HepG2 (cell line): ENCODE data around the gene RBM43. TPM values are rescaled to one million over a fixed set of nuclear protein-coding genes. Genes with fewer than 3 reads are reported as not detected.
A peak's percentile ranks its signal among the peaks of the same experiment; 100 is the strongest.

Experiments
- ATAC-seq: fragments of 200-7000 bp; cut with Tn5 transposase; 3 replicates; pipeline ENCODE4 v1.9.1; 2020; ENCODE audit warnings: mild to moderate bottlenecking, moderate library complexity
- Bru-seq: library from RNA; stranded (reverse); fragments of 400-500 nt; gene quantifications from one replicate; lab custom pipeline; 2021; lab: Mats Ljungman, UMichigan
- BruChase-seq, 2 experiments: library from RNA; stranded (reverse); fragments of 400-500 nt; gene quantifications; one replicate each; lab custom pipeline; 2021; lab: Mats Ljungman, UMichigan
- BruUV-seq: library from RNA; stranded (reverse); fragments of 400-500 nt; replicated peaks from 2 replicates; lab custom pipeline; 2021; lab: Mats Ljungman, UMichigan
- CTCF ChIA-PET: fragments of 300-600 bp; formaldehyde crosslinking; extraction: SDS; loops from one replicate; lab custom pipeline; 2021; ENCODE audit warnings: low total read pairs, inconsistent platforms, low intra/inter-chr PET ratio; lab: Yijun Ruan, JAX
- POLR2A ChIA-PET: fragments of 350-600 bp; sonication (Branson Sonifier 250); formaldehyde crosslinking; loops from one replicate; lab custom pipeline; 2020; ENCODE audit warnings: antibody characterized with exemption, inconsistent platforms; lab: Yijun Ruan, JAX
- DNase-seq: peaks from one replicate; pipeline ENCODE4 v3.0.0-alpha.2; 2015; ENCODE audit warnings: low spot score
- FAIRE-seq: peaks from 3 replicates; lab custom pipeline; 2011; peaks lifted over from hg19 to GRCh38; lab: Jason Lieb, UNC
- H2AFZ ChIP-seq: one replicate; pipeline ENCODE4 v1.6.1; 2011; ENCODE audit warnings: low read length, inconsistent platforms
- H3K27ac ChIP-seq: fragments of 300-600 bp; 3 replicates; pipeline ENCODE4 v1.8.0; 2011; ENCODE audit warnings: mixed run types, mild to moderate bottlenecking, mixed read lengths, low read length, inconsistent platforms; ENCODE audit not compliant: insufficient read depth; ENCODE audit errors: extremely low read length
- H3K27me3 ChIP-seq, 2 experiments: fragments of 200-600 bp in 1 of 2; 2 replicates in 1 of 2; 3 replicates in 1 of 2; pipeline versions ENCODE4 v1.6.0 to v1.8.0; 2011; ENCODE audit warnings: low read length in 2 of 2, mild to moderate bottlenecking in 2 of 2, moderate library complexity in 2 of 2, inconsistent platforms in 1 of 2; ENCODE audit not compliant: insufficient read depth in 2 of 2, control insufficient read depth in 1 of 2
- H3K36me3 ChIP-seq, 2 experiments: fragments of 200-600 bp in 1 of 2; replicated peaks in 1 of 2; 2 replicates in 1 of 2; 3 replicates in 1 of 2; pipeline versions ENCODE4 v1.5.1 to v1.8.0; 2011; ENCODE audit warnings: low read length in 2 of 2, inconsistent platforms in 1 of 2; ENCODE audit not compliant: insufficient read depth in 2 of 2, control insufficient read depth in 1 of 2
- H3K4me1 ChIP-seq: 2 replicates; pipeline ENCODE4 v1.5.1; 2012; ENCODE audit warnings: low read length, inconsistent platforms; ENCODE audit not compliant: insufficient read depth
- H3K4me2 ChIP-seq: 2 replicates; pipeline ENCODE4 v1.6.0; 2011; ENCODE audit warnings: low read depth, low read length, inconsistent platforms
- H3K4me3 ChIP-seq, 3 experiments: fragments of 200-600 bp in 1 of 3; sonication (generic), shearing (Covaris generic) in 1 of 3; replicated peaks in 1 of 3; 2 replicates each; pipeline ENCODE4 v1.5.1; 2011 to 2016; ENCODE audit warnings: low read length in 3 of 3, inconsistent platforms in 2 of 3, low read depth in 2 of 3, mild to moderate bottlenecking in 2 of 3, control low read depth in 1 of 3, mixed read lengths in 1 of 3; ENCODE audit not compliant: insufficient read depth in 1 of 3
- H3K79me2 ChIP-seq: one replicate; pipeline ENCODE4 v1.6.1; 2011; ENCODE audit warnings: low read length, inconsistent platforms; ENCODE audit not compliant: insufficient read depth
- H3K9ac ChIP-seq: 2 replicates; pipeline ENCODE4 v1.6.0; 2011; ENCODE audit warnings: mild to moderate bottlenecking, low read depth, low read length, inconsistent platforms; ENCODE audit not compliant: insufficient read depth
- H3K9me3 ChIP-seq: 2 replicates; pipeline ENCODE4 v1.5.1; 2012; ENCODE audit warnings: mild to moderate bottlenecking, low read length
- H4K20me1 ChIP-seq: 2 replicates; pipeline ENCODE4 v1.6.0; 2011; ENCODE audit warnings: inconsistent platforms, mild to moderate bottlenecking, low read length, moderate library complexity; ENCODE audit not compliant: insufficient read depth
- GPBP1L1 ChIP-seq: sonication (generic); formaldehyde crosslinking; IDR thresholded peaks from 2 replicates; pipeline ENCODE4 v1.5.0; 2020; ENCODE audit warnings: mild to moderate bottlenecking, missing genetic modification reagents
- RCOR2 ChIP-seq: IDR thresholded peaks from 2 replicates; pipeline ENCODE4 v1.6.1; 2016; ENCODE audit warnings: missing biosample characterization, missing genetic modification reagents
- SPEN ChIP-seq: sonication (generic); formaldehyde crosslinking; IDR thresholded peaks from 2 replicates; pipeline ENCODE4 v1.5.1; 2020; ENCODE audit warnings: low read depth, mild to moderate bottlenecking, missing genetic modification reagents
- YY1 ChIP-seq: IDR thresholded peaks from 2 replicates; pipeline ENCODE4 v1.6.1; 2011; ENCODE audit warnings: low read length, low read depth, moderate library complexity, mild to moderate bottlenecking; ENCODE audit not compliant: insufficient read depth, insufficient replicate concordance
- ZFP36 ChIP-seq: fragments of 150-350 bp; IDR thresholded peaks from 2 replicates; pipeline ENCODE4 v1.6.1; 2018; ENCODE audit warnings: borderline replicate concordance, low read length, low read depth; ENCODE audit not compliant: partially characterized antibody
- ZFP41 ChIP-seq: sonication (generic); formaldehyde crosslinking; IDR thresholded peaks from 2 replicates; pipeline ENCODE4 v1.4.0; 2020; ENCODE audit warnings: mild to moderate bottlenecking, missing genetic modification reagents, borderline replicate concordance
- ZNF234 ChIP-seq: sonication (generic); formaldehyde crosslinking; conservative IDR thresholded peaks from 2 replicates; pipeline ENCODE4 v1.5.1; 2020; ENCODE audit warnings: mild to moderate bottlenecking, missing genetic modification reagents
- ZNF260 ChIP-seq: sonication (generic); formaldehyde crosslinking; IDR thresholded peaks from 2 replicates; pipeline ENCODE4 v1.4.0; 2020; ENCODE audit warnings: missing genetic modification reagents, low read depth, mild to moderate bottlenecking, borderline replicate concordance
- ZNF572 ChIP-seq: sonication (generic); formaldehyde crosslinking; IDR thresholded peaks from 2 replicates; pipeline ENCODE4 v1.5.1; 2020; ENCODE audit warnings: mild to moderate bottlenecking, missing genetic modification reagents
- ZNF616 ChIP-seq: sonication (generic); formaldehyde crosslinking; IDR thresholded peaks from 2 replicates; pipeline ENCODE4 v1.5.0; 2020; ENCODE audit warnings: low read depth, mild to moderate bottlenecking, missing genetic modification reagents
- ZNF670 ChIP-seq: sonication (generic); formaldehyde crosslinking; IDR thresholded peaks from 2 replicates; pipeline ENCODE4 v1.8.0; 2022; ENCODE audit warnings: mild to moderate bottlenecking, missing genetic modification reagents, borderline replicate concordance
- ZNF674 ChIP-seq: sonication (generic); formaldehyde crosslinking; IDR thresholded peaks from 2 replicates; pipeline ENCODE4 v1.5.0; 2020; ENCODE audit warnings: low read depth, mild to moderate bottlenecking, missing genetic modification reagents
- ZNF772 ChIP-seq: sonication (generic); formaldehyde crosslinking; IDR thresholded peaks from 2 replicates; pipeline ENCODE4 v1.5.0; 2020; ENCODE audit warnings: mild to moderate bottlenecking, missing genetic modification reagents
- ZSCAN9 ChIP-seq: IDR thresholded peaks from 2 replicates; pipeline ENCODE4 v1.6.1; 2016; ENCODE audit warnings: borderline replicate concordance
- WGBS: methylation state at CpG from one replicate; pipeline ENCODE4 v1.1.6; 2017; ENCODE audit warnings: low lambda C conversion rate; 5-methylcytosine and 5-hydroxymethylcytosine counted together
- in situ Hi-C: cut with HindIII; loops from 2 replicates; pipeline ENCODE4 v1.10.0; 2017; ENCODE audit warnings: low pct_unique_long_range_greater_than_20kb; ENCODE audit not compliant: extremely low pct_ligation_motif_present
- intact Hi-C: fragments of 100-400 bp; cut with micrococcal nuclease; formaldehyde crosslinking; loops from one replicate; pipeline ENCODE4 v1.10.0; 2022; ENCODE audit not compliant: unreplicated experiment
- long read RNA-seq, 2 experiments: library from RNA in 1 of 2; library from polyadenylated mRNA in 1 of 2; stranded (forward) in 1 of 2; unstranded in 1 of 2; transcript quantifications; one replicate each; pipeline ENCODE4 v2.0.0, GENCODE V29; 2019 to 2022
- polyA minus RNA-seq, 3 experiments: library from RNA; depleted of rRNA, polyadenylated mRNA; stranded (reverse); fragments of >200 nt; gene quantifications; 2 replicates each; pipeline ENCODE4 v1.2.3, GENCODE V29; 2011; ENCODE audit warnings: low replicate concordance in 1 of 3
- polyA plus RNA-seq, 8 experiments: library from polyadenylated mRNA; depleted of rRNA in 3 of 8; stranded (reverse) in 7 of 8; unstranded in 1 of 8; fragments of >200 nt; fragmentation: Illumina TruSeq in 4 of 8; extraction: Trizol in 4 of 8; gene quantifications; 2 replicates each; pipeline versions ENCODE4 v1.2.1 to v1.2.3, GENCODE V29; 2011 to 2016; ENCODE audit warnings: low read depth in 4 of 8, missing spikeins in 1 of 8, mixed read lengths in 1 of 8; ENCODE audit not compliant: insufficient read depth in 1 of 8
- total RNA-seq, 5 experiments: library from RNA; depleted of rRNA; stranded (reverse); fragments of >200 nt; fragmentation: Illumina TruSeq; extraction: Trizol; gene quantifications; 2 replicates each; pipeline ENCODE4 v1.2.3, GENCODE V29; 2016; ENCODE audit warnings: low read depth in 1 of 5

The RBM43 gene
- 0.31 and 0.52 TPM in 2 replicates for total RNA-seq (2016; rRNA removed; fragmentation: Illumina TruSeq; extraction: Trizol)
- total RNA-seq (2016; cell fraction: cytosol; rRNA removed; fragmentation: Illumina TruSeq; extraction: Trizol; ENCODE audit: low read depth): 0.40 TPM in 1 of 2 replicates, not detected in the other
- 0.61 and 1.2 TPM in 2 replicates for total RNA-seq (2016; cell fraction: insoluble cytoplasmic fraction; rRNA removed; fragmentation: Illumina TruSeq; extraction: Trizol)
- 0.59 and 1.00 TPM in 2 replicates for total RNA-seq (2016; cell fraction: membrane; rRNA removed; fragmentation: Illumina TruSeq; extraction: Trizol)
- 1.0 and 1.8 TPM in 2 replicates for total RNA-seq (2016; cell fraction: nucleus; rRNA removed; fragmentation: Illumina TruSeq; extraction: Trizol)
- polyA plus RNA-seq (2011; rRNA removed): 0.57 and 0.70 TPM in 2 replicates
- 0.15 and 0.38 TPM in 2 replicates for polyA plus RNA-seq (2011; cell fraction: cytosol; rRNA removed)
- 0.21 and 0.83 TPM in 2 replicates for polyA plus RNA-seq (2011; cell fraction: nucleus; rRNA removed)
- polyA plus RNA-seq (2012): 0.35 and 0.38 TPM in 2 replicates
- 0.24 and 0.46 TPM in 2 replicates for polyA plus RNA-seq (2016; cell fraction: cytosol; fragmentation: Illumina TruSeq; extraction: Trizol; ENCODE audit: low read depth)
- polyA plus RNA-seq (2016; cell fraction: insoluble cytoplasmic fraction; fragmentation: Illumina TruSeq; extraction: Trizol; ENCODE audit: low read depth): 1.4 and 1.5 TPM in 2 replicates
- 0.37 and 0.76 TPM in 2 replicates for polyA plus RNA-seq (2016; cell fraction: membrane; fragmentation: Illumina TruSeq; extraction: Trizol; ENCODE audit: low read depth)
- polyA plus RNA-seq (2016; cell fraction: nucleus; fragmentation: Illumina TruSeq; extraction: Trizol; ENCODE audit: insufficient read depth, low read depth): 2.0 and 2.4 TPM in 2 replicates
- polyA minus RNA-seq (2011; rRNA and poly(A)+ RNA removed; ENCODE audit: low replicate concordance): 0.26 and 0.65 TPM in 2 replicates
- 0.18 and 0.40 TPM in 2 replicates for polyA minus RNA-seq (2011; cell fraction: cytosol; rRNA and poly(A)+ RNA removed)
- polyA minus RNA-seq (2011; cell fraction: nucleus; rRNA and poly(A)+ RNA removed): 1.7 TPM in 2 replicates
- Bru-seq, nascent RNA: percentile 48 among the genes with signal in this experiment
- percentile 55 among the genes with signal in this experiment for BruChase-seq, experiment 1, labeled RNA remaining after a 6-hour chase
- percentile 56 among the genes with signal in this experiment for BruChase-seq, experiment 2, labeled RNA remaining after a 2-hour chase
- long read RNA-seq, experiment 1: 0 reads
- long read RNA-seq, experiment 2: 0 reads

GRCh38 chr2:151261231-151261976 lies at the start of gene RBM43:
TSS of gene RBM43 (minus strand) at chr2:151261863. CDS start at chr2:151261727, 136 bp downstream.
- peak; percentile 46 for FAIRE-seq
- CTCF ChIA-PET: no interaction called here
- intact Hi-C loops: loop anchor here (2.0 kb wide), 1 partner anchor 149 kb away; no protein-coding TSS in a partner anchor
- TF ChIP-seq SPEN (CRISPR knock-in tag) (no peak), RCOR2 (no peak), ZNF260 (CRISPR knock-in tag) (no peak), ZNF616 (peak; percentile 78; the same call in 1 of the 2 replicates), ZFP41 (CRISPR knock-in tag) (no peak), ZNF572 (CRISPR knock-in tag) (no peak; the same call in 1 of the 2 replicates), GPBP1L1 (CRISPR knock-in tag) (no peak), ZNF674 (CRISPR knock-in tag) (0 out of 2 replicates have a peak, but pooled peaks have one; percentile 70), ZNF234 (CRISPR knock-in tag) (no peak), YY1 (no peak), ZNF670 (CRISPR knock-in tag) (no peak; the same call in 1 of the 2 replicates), ZSCAN9 (peak; percentile 19; the same call in 1 of the 2 replicates), ZNF772 (peak; percentile 73; the same call in 1 of the 2 replicates), ZFP36 (no peak)

More at GRCh38 chr2:151261231-151261976, at the start of gene RBM43:
- ATAC-seq (peak; percentile 94), DNase-seq (peak; percentile 44)
- H3K4me3 ChIP-seq: peak within 1 kb of the TSS; percentile 73 to 82 (median 81)
- no peaks in the 10 kb centered on the region for H4K20me1 ChIP-seq
- H2AFZ ChIP-seq: peak within 1 kb of the TSS; percentile 92
- no peaks in the 10 kb centered on the region for H3K36me3 ChIP-seq
- POLR2A ChIA-PET: interaction anchor here (1.6 kb wide), 1 partner anchor 28 kb away, joined by 7 read pairs; the partner anchor contains the start of gene NMI
- 1% methylated on average over 24 of the region's 61 CpGs for WGBS
- no peak within 1 kb of the TSS for H3K27ac ChIP-seq
- no peaks in the 10 kb centered on the region for H3K79me2 ChIP-seq
- peak within 1 kb of the TSS; percentile 46 for H3K9ac ChIP-seq
- H3K4me1 ChIP-seq: peaks cover 28% of the 10 kb centered on the region
- TSS peak; percentile 76 for BruUV-seq
- no peaks in the 10 kb centered on the region for H3K9me3 ChIP-seq
- in situ Hi-C loops: no loop called here
- peak within 1 kb of the TSS; percentile 97 for H3K4me2 ChIP-seq
- peaks cover 2 to 23% of the 10 kb centered on the region in 2 experiments; a peak in 4 of 5 replicates for H3K27me3 ChIP-seq
